Astrocyte of the cerebellum (primary cell): ENCODE data around the gene ITGA11.

Experiments
- DNase-seq: peaks from one replicate; pipeline ENCODE4 v3.0.0-alpha.2; 2011; ENCODE audit warnings: low read depth
- H3K4me3 ChIP-seq: 2 replicates; pipeline ENCODE4 v1.5.1; 2011; ENCODE audit warnings: mild to moderate bottlenecking, low read depth, low read length, moderate library complexity
- in situ Hi-C: cut with HindIII; loops from 2 replicates; pipeline ENCODE4 v1.10.0; 2017; ENCODE audit warnings: low sequenced_read_pairs
- TF ChIP-seq, protein P1 (sequence below): IDR thresholded peaks from 2 replicates; pipeline ENCODE4 v1.5.1; 2012; ENCODE audit warnings: low read length, low read depth, moderate library complexity, mild to moderate bottlenecking; ENCODE audit errors: missing control alignments

ITGA11 gene

DNA sequence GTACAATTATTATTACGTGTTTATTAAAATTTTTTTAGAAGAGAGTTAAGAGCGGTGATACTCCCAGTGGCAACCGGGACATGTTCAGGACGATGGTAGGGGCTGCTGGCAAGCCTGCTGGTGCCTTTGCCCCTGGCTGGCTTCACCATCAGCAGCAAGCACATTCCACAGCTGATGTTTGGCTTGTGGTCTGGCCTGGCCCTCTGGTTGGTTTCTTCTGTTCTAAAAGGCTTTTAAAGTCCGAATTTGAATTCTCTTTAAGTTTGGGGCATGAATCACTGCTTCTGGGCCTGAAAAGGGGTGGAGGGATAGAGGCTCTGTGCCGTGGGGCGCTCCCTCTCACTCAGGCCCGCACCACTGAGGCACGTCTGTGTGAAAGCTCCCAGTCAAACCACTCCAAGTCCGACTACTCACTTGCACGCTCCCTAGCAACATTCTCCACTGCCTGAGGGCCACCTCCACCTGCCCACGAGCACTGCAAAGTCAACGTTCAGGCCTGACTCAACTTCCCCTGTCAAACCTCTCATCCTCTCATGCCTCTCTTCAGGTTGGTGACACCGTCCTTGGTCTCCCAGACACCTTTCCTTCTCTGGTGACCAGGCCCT lies 10.1 kb downstream of the ITGA11 start:
- peak; percentile 40 for DNase-seq
- TF ChIP-seq, protein P1, sequence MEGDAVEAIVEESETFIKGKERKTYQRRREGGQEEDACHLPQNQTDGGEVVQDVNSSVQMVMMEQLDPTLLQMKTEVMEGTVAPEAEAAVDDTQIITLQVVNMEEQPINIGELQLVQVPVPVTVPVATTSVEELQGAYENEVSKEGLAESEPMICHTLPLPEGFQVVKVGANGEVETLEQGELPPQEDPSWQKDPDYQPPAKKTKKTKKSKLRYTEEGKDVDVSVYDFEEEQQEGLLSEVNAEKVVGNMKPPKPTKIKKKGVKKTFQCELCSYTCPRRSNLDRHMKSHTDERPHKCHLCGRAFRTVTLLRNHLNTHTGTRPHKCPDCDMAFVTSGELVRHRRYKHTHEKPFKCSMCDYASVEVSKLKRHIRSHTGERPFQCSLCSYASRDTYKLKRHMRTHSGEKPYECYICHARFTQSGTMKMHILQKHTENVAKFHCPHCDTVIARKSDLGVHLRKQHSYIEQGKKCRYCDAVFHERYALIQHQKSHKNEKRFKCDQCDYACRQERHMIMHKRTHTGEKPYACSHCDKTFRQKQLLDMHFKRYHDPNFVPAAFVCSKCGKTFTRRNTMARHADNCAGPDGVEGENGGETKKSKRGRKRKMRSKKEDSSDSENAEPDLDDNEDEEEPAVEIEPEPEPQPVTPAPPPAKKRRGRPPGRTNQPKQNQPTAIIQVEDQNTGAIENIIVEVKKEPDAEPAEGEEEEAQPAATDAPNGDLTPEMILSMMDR: no peak
- no peak overlapping the region for H3K4me3 ChIP-seq
- in situ Hi-C loops: no loop called here

DNA sequence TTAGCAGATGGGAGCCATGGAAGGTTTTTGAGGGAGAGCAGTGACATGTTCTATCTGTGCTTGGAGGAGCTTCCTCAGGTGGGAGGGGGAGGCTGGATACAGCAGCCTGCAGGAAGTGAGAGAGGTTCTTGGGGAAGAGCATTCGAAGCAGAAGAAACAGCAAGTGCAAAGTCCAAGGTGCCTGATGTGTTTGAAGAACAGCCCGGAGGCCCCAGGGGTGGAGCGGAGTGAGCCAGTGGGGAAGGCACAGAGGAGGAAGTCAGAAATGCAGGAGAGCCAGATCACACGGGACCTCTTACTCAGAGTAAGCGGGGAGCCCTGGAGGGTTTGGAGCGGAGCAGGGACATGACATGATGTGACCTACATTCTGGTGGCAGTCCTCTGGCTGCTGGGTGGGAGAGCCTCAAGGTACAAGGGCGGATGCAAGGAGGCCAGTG lies 10.8 kb downstream of the ITGA11 start:
- no peak for DNase-seq
- TF ChIP-seq, protein P1: no peak
- in situ Hi-C loops: no loop called here
- H3K4me3 ChIP-seq: no peak overlapping the region

DNA sequence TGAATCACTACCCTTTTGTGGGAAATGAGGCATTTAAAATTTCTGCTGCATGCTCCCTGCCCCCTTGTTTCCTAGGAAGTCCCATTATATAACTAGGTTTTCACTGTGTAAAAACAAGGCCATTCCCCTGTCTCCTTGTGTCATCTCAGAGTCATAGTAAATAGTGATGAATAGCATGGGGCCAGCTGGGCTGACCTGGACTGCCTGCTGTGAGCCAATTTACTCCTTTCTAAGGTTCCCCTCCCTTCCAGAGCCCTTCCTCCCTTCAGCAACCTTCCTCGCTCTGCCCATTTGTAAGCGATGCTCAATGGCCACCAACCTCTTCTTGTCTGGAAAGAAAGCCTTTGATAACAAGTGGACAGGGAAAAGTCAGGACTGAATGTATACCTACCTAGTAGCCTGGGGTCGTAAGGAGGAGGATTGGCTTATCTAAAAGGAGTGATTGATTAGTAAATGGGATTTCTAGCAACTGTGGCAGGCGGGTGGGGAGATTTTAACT lies 11.7 kb downstream of the ITGA11 start:
- TF ChIP-seq, protein P1: no peak
- no peak for DNase-seq

DNA sequence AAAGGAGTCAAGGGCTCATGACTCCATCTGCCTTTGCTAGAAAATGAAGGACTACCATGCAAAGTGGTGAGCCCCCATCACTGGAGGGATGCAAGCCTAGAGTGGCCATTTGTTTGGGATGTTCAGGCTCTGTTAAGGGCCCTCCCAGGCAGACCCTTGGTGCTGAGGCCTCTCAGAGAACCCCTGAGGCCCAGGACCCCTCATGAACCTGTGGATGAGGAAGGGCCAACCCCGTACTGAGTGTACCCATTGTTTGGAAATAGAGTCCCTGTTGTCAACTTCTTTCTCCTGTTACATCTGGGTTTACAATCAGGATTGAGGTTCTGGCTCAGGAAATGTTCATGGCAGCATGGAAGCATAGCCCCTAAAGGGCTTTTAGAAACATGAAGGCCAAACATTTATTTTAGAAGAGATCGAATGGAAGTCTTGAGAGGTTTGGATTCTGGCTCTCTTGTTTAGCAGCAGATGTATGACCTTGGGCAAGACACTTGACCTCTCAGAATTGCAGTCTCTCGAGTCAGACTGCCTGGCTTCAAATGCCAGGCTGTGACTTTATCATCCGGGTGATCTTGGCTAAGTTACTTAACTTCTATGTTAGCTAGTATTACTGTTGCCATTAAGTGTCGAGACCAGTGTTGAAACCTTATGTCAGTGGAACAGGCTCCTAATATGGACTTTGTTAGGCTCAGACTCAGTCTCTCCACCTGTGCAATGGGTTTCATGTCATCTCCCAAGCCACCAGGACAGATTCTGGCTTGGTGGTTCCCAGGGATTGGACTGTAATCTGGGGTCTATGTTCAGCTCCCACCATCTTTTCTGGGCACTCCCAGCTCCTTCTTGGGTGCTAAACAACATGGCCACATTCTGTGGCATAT lies 12.4 kb downstream of the ITGA11 start:
- TF ChIP-seq, protein P1: no peak
- in situ Hi-C loops: no loop called here
- DNase-seq: no peak
- H3K4me3 ChIP-seq: no peak overlapping the region

More for the DNA sequence above, 11.7 kb downstream of the ITGA11 start:
- in situ Hi-C loops: no loop called here
- no peak overlapping the region for H3K4me3 ChIP-seq

DNA sequence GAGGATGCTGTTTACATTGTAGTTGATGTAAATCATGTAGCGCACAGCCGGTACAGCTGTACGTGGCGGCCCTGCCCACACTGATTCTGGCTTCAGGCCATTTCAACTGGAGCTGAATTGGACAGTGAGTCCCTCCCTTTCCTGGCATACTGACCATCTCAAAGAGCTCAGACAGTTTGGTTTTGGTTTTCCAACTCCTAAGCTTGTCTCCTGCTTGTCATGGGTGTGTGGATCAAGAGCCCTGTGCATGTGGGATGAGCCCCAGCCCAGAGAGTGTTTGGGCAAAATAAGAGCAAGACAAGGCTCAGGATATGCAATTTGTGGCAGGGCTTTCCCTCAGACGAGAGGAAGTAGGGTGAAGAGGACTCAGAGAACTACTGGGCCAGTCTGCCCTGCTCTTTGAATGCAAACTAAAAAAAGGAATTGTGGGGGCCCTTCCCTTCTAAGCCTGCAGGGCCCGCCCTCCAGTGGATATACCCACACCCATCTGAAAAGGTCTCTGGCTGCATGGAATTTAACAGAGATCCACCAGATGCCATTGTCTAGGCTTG lies 13.3 kb downstream of the ITGA11 start:
- in situ Hi-C loops: no loop called here
- TF ChIP-seq, protein P1: no peak
- H3K4me3 ChIP-seq: no peak overlapping the region
- peak; percentile 54 for DNase-seq

DNA sequence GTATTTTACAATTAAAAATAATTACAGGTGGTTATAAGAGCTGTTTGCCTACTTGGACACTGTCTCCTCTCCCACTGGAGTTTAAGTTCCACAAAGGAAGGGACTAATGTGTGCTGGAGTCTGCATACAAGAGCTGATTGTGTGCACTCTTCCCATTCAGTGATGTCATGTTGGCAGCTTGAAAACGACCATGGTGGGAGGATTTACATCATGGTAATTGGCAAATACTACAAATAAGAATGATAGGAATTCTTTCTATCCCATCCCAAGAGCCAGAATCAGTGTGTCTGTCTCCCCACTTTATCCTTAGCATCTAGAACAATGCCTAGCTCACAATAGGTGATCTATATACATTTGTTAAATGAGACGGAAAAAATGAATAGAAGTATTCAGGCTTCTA lies 14.1 kb downstream of the ITGA11 start:
- DNase-seq: no peak
- in situ Hi-C loops: no loop called here
- TF ChIP-seq, protein P1: no peak

More for the DNA sequence above, 14.1 kb downstream of the ITGA11 start:
- H3K4me3 ChIP-seq: no peak overlapping the region
